CD1c-positive myeloid dendritic cell (primary cell): ENCODE results near the gene AMY2B.
"Not testable (repeated sequence)": the region's sequence is repeated elsewhere in the genome, so short reads cannot be mapped to it uniquely, and the experiment has no call there.

ENCODE experiments used
- DNase-seq: peaks from one replicate; pipeline ENCODE4 v3.0.0-alpha.2; 2016; ENCODE audit errors: extremely low spot score

The AMY2B gene

GRCh38 chr1:103571289-103571688 lies at the start of gene AMY2B:
Gene AMY2B (plus strand): TSS chr1:103571589. CDS start chr1:103571603, 14 bp downstream.
- not testable (repeated sequence) for DNase-seq

- DNase-seq = no peak
These were observed 48.0 kb upstream of the AMY2B start for GRCh38 chr1:103523346-103523745.

- peak; percentile 57 for DNase-seq
These were observed 46.2 kb upstream of the AMY2B start for GRCh38 chr1:103525114-103525606.

GRCh38 chr1:103525607-103526507 lies 45.5 kb upstream of the AMY2B start, which contains the start of gene RNPC3:
Gene RNPC3 (plus strand): TSS chr1:103525699. CDS start chr1:103526071, 372 bp downstream.
- peak; percentile 95 for DNase-seq

- no peak for DNase-seq
These were observed 44.1 kb upstream of the AMY2B start for GRCh38 chr1:103527331-103527730.

GRCh38 chr1:103529746-103530145 lies 41.6 kb upstream of the AMY2B start:
- no peak for DNase-seq

- no peak for DNase-seq
These were observed 33.2 kb upstream of the AMY2B start for GRCh38 chr1:103538226-103538625.

- DNase-seq = no peak
These were observed 30.0 kb upstream of the AMY2B start for GRCh38 chr1:103541431-103541830.

GRCh38 chr1:103546496-103546895 lies 24.9 kb upstream of the AMY2B start:
- no peak for DNase-seq

GRCh38 chr1:103547840-103548239 lies 23.5 kb upstream of the AMY2B start:
- DNase-seq = no peak

GRCh38 chr1:103560427-103560826 lies 11.0 kb upstream of the AMY2B start:
- DNase-seq = no peak

- DNase-seq = not testable (repeated sequence)
These were observed 10.3 kb upstream of the AMY2B start for GRCh38 chr1:103561124-103561523.

GRCh38 chr1:103561643-103562395 lies 9.6 kb upstream of the AMY2B start:
- peak; percentile 49 for DNase-seq

GRCh38 chr1:103563056-103563455 lies 8.3 kb upstream of the AMY2B start:
- DNase-seq = peak; percentile 7

GRCh38 chr1:103569493-103569892 lies 1.9 kb upstream of the AMY2B start:
- no peak for DNase-seq

- DNase-seq = no peak
These were observed 4.7 kb downstream of the AMY2B start for GRCh38 chr1:103576065-103576464.

- DNase-seq = not testable (repeated sequence)
These were observed 5.4 kb downstream of the AMY2B start for GRCh38 chr1:103576784-103577183.

- DNase-seq = no peak
These were observed 11.1 kb downstream of the AMY2B start for GRCh38 chr1:103582464-103582863.

- DNase-seq = no peak
These were observed 12.5 kb downstream of the AMY2B start for GRCh38 chr1:103583887-103584286.

GRCh38 chr1:103584537-103584936 lies 13.1 kb downstream of the AMY2B start:
- DNase-seq = no peak

- DNase-seq = not testable (repeated sequence)
These were observed 31.4 kb downstream of the AMY2B start for GRCh38 chr1:103602740-103603139.

- no peak for DNase-seq
These were observed 45.0 kb downstream of the AMY2B start for GRCh38 chr1:103616362-103616761.
